Keratinocyte (primary cell): ENCODE data around the gene HOXB4. TPM values are rescaled to one million over a fixed set of nuclear protein-coding genes. Genes with fewer than 3 reads are reported as not detected.

Experiments
- DNase-seq: peaks from one replicate; pipeline ENCODE4 v3.0.0-alpha.2; 2011; ENCODE audit warnings: low read depth, missing footprints, low spot score
- FAIRE-seq: peaks from 2 replicates; lab custom pipeline; 2011; peaks lifted over from hg19 to GRCh38; lab: Jason Lieb, UNC
- H2AFZ ChIP-seq: 2 replicates; pipeline ENCODE4 v1.6.0; 2012; ENCODE audit warnings: low read length, control low read depth, inconsistent platforms; ENCODE audit not compliant: control insufficient read depth
- H3K27ac ChIP-seq: 2 replicates; pipeline ENCODE4 v1.5.1; 2011; ENCODE audit warnings: low read length; ENCODE audit not compliant: control insufficient read depth, insufficient read depth
- H3K27me3 ChIP-seq: 3 replicates; pipeline ENCODE4 v1.6.0; 2011; ENCODE audit warnings: low read length; ENCODE audit not compliant: control insufficient read depth, insufficient read depth; ENCODE audit errors: extremely low read depth
- H3K36me3 ChIP-seq, 2 experiments: 2 replicates in 1 of 2; 3 replicates in 1 of 2; pipeline ENCODE4 v1.5.1; 2011; ENCODE audit warnings: low read length in 2 of 2, mild to moderate bottlenecking in 1 of 2; ENCODE audit not compliant: control insufficient read depth in 2 of 2, insufficient read depth in 2 of 2; ENCODE audit errors: extremely low read depth in 1 of 2
- H3K4me1 ChIP-seq: 3 replicates; pipeline ENCODE4 v1.5.1; 2011; ENCODE audit warnings: low read length; ENCODE audit not compliant: control insufficient read depth, insufficient read depth; ENCODE audit errors: extremely low read depth
- H3K4me2 ChIP-seq: 3 replicates; pipeline ENCODE4 v1.6.0; 2011; ENCODE audit warnings: low read depth, low read length; ENCODE audit not compliant: control insufficient read depth, insufficient read depth; ENCODE audit errors: extremely low read depth
- H3K4me3 ChIP-seq, 3 experiments: fragments of 200-600 bp in 1 of 3; sonication (generic) in 1 of 3; 2 replicates in 2 of 3; 3 replicates in 1 of 3; pipeline ENCODE4 v1.5.1; 2011 to 2016; ENCODE audit warnings: low read length in 3 of 3, mild to moderate bottlenecking in 3 of 3, control low read depth in 2 of 3, inconsistent platforms in 1 of 3, low read depth in 1 of 3, mixed read lengths in 1 of 3, mixed run types in 1 of 3, moderate library complexity in 1 of 3; ENCODE audit not compliant: control insufficient read depth in 2 of 3, insufficient read depth in 2 of 3; ENCODE audit errors: extremely low read depth in 1 of 3
- H3K79me2 ChIP-seq: 2 replicates; pipeline ENCODE4 v1.6.0; 2012; ENCODE audit warnings: low read length; ENCODE audit not compliant: control insufficient read depth, insufficient read depth
- H3K9ac ChIP-seq: 3 replicates; pipeline ENCODE4 v1.6.0; 2011; ENCODE audit warnings: low read length; ENCODE audit not compliant: control insufficient read depth, insufficient read depth; ENCODE audit errors: extremely low read depth
- H3K9me1 ChIP-seq: 3 replicates; pipeline ENCODE4 v1.6.0; 2011; ENCODE audit warnings: low read length; ENCODE audit not compliant: control insufficient read depth, insufficient read depth; ENCODE audit errors: extremely low read depth
- H3K9me3 ChIP-seq: 2 replicates; pipeline ENCODE4 v1.5.1; 2012; ENCODE audit warnings: low read depth, low read length; ENCODE audit not compliant: control insufficient read depth
- H4K20me1 ChIP-seq: 3 replicates; pipeline ENCODE4 v1.6.0; 2011; ENCODE audit warnings: low read length; ENCODE audit not compliant: control insufficient read depth, insufficient read depth; ENCODE audit errors: extremely low read depth
- CTCF ChIP-seq, 3 experiments: IDR thresholded peaks in 1 of 3; conservative IDR thresholded peaks in 1 of 3; optimal IDR thresholded peaks in 1 of 3; 2 replicates in 2 of 3; 3 replicates in 1 of 3; pipeline versions ENCODE3 to v1.5.1; 2011; ENCODE audit warnings: low read length in 3 of 3, mild to moderate bottlenecking in 3 of 3, moderate library complexity in 2 of 3, control low read depth in 1 of 3, inconsistent platforms in 1 of 3; ENCODE audit not compliant: insufficient read depth in 2 of 3; ENCODE audit errors: extremely low read depth in 1 of 3
- EZH2 ChIP-seq: IDR thresholded peaks from one replicate; pipeline ENCODE4 v1.6.1; 2012; ENCODE audit warnings: inconsistent platforms, mild to moderate bottlenecking, low read length, moderate library complexity
- dilution Hi-C: fragments of 300-500 bp; cut with MboI; formaldehyde crosslinking; loops from one replicate; pipeline ENCODE4 v1.7.0; 2020; ENCODE audit warnings: low sequenced_read_pairs; ENCODE audit not compliant: extremely low pct_ligation_motif_present
- polyA plus RNA-seq, 5 experiments: library from polyadenylated mRNA; depleted of rRNA in 3 of 5; stranded (reverse) in 3 of 5; stranded (forward) in 1 of 5; unstranded in 1 of 5; fragments of >200 nt; gene quantifications; 1 replicate in 1 of 5; 2 replicates in 3 of 5; 3 replicates in 1 of 5; pipeline versions ENCODE4 v1.2.1 to v1.2.3, GENCODE V29; 2011 to 2012; ENCODE audit warnings: missing spikeins in 2 of 5, low read depth in 1 of 5, low replicate concordance in 1 of 5

HOXB4 gene
- polyA plus RNA-seq, 1 donor (not counting 4 experiments of a cell fraction or from before 2014, with no cell fraction given) = 0.59 TPM

GRCh38 chr17:48605991-48606891, 28.1 kb upstream of the HOXB4 start:
- no peaks in the 10 kb centered on the region for H4K20me1 ChIP-seq
- no peak for DNase-seq
- H3K4me2 ChIP-seq = no peak overlapping the region
- no peaks in the 10 kb centered on the region for H3K9me1 ChIP-seq
- H3K9ac ChIP-seq = no peak overlapping the region
- no peaks in the 10 kb centered on the region for H3K36me3 ChIP-seq
- H3K9me3 ChIP-seq = no peaks in the 10 kb centered on the region
- H3K27me3 ChIP-seq = peaks cover 91% of the 10 kb centered on the region
- H3K4me3 ChIP-seq = no peak overlapping the region
- FAIRE-seq = no peak
- H3K79me2 ChIP-seq = no peaks in the 10 kb centered on the region
- no peak overlapping the region for H3K27ac ChIP-seq
- H2AFZ ChIP-seq = no peak overlapping the region
- peaks cover 10% of the 10 kb centered on the region for H3K4me1 ChIP-seq
- dilution Hi-C loops = no loop called here
- no peak for TF ChIP-seq CTCF (optimal IDR thresholded peaks at IDR 0.05 in 1 of 3, IDR thresholded peaks at IDR 0.05 in 1 of 3, conservative IDR thresholded peaks at IDR 0.05 in 1 of 3; ENCODE audit: extremely low read depth in 1 of 3, insufficient read depth in 2 of 3, low read length in 3 of 3)
- no peak for TF ChIP-seq EZH2

GRCh38 chr17:48605409-48605919, 27.3 kb upstream of the HOXB4 start:
- TF ChIP-seq CTCF (optimal IDR thresholded peaks at IDR 0.05 in 1 of 3, IDR thresholded peaks at IDR 0.05 in 1 of 3, conservative IDR thresholded peaks at IDR 0.05 in 1 of 3; ENCODE audit: extremely low read depth in 1 of 3, insufficient read depth in 2 of 3, low read length in 3 of 3) (no peak), EZH2 (no peak)
- Histone ChIP-seq H3K36me3 (no peaks in the 10 kb centered on the region), H2AFZ (no peak overlapping the region), H3K27ac (no peak overlapping the region), H3K4me3 (no peak overlapping the region), H3K79me2 (no peaks in the 10 kb centered on the region), H3K4me1 (peaks cover 7% of the 10 kb centered on the region), H3K9ac (no peak overlapping the region), H3K9me1 (no peaks in the 10 kb centered on the region), H3K4me2 (no peak overlapping the region), H3K9me3 (no peaks in the 10 kb centered on the region), H3K27me3 (peaks cover 93% of the 10 kb centered on the region), H4K20me1 (no peaks in the 10 kb centered on the region)
- DNase-seq (no peak), FAIRE-seq (no peak)
- dilution Hi-C loops = no loop called here
